Neuronal stem cell (in vitro differentiated cells): Measurements from ENCODE around the gene DNAH17.

Experiments
- DNase-seq: peaks from one replicate; pipeline ENCODE4 v3.0.0-alpha.2; 2013; ENCODE audit warnings: low spot score
- H2AFZ ChIP-seq: one replicate; pipeline ENCODE4 v1.6.1; 2013; ENCODE audit warnings: mild to moderate bottlenecking, low read length, inconsistent platforms
- H2AK5ac ChIP-seq: 2 replicates; pipeline ENCODE4 v1.6.1; 2013; ENCODE audit warnings: low read depth, mild to moderate bottlenecking, inconsistent platforms, low read length, moderate library complexity, mixed read lengths
- H2BK120ac ChIP-seq: 2 replicates; pipeline ENCODE4 v1.6.1; 2013; ENCODE audit warnings: low read depth, mild to moderate bottlenecking, inconsistent platforms, low read length, moderate library complexity, mixed read lengths
- H2BK12ac ChIP-seq: one replicate; pipeline ENCODE4 v1.6.1; 2013; ENCODE audit warnings: low read length, inconsistent platforms
- H2BK15ac ChIP-seq: 2 replicates; pipeline ENCODE4 v1.6.1; 2013; ENCODE audit warnings: mild to moderate bottlenecking, low read length, inconsistent platforms, mixed read lengths
- H2BK5ac ChIP-seq: one replicate; pipeline ENCODE4 v1.6.1; 2013; ENCODE audit warnings: inconsistent platforms, mild to moderate bottlenecking, low read length, moderate library complexity
- H3K14ac ChIP-seq: one replicate; pipeline ENCODE4 v1.6.1; 2013; ENCODE audit warnings: low read length, inconsistent platforms
- H3K18ac ChIP-seq: 2 replicates; pipeline ENCODE4 v1.6.1; 2013; ENCODE audit warnings: low read length, inconsistent platforms
- H3K23ac ChIP-seq: 2 replicates; pipeline ENCODE4 v1.6.1; 2013; ENCODE audit warnings: low read depth, mild to moderate bottlenecking, mixed read lengths, low read length, inconsistent platforms; ENCODE audit not compliant: poor library complexity
- H3K27ac ChIP-seq: replicated peaks from 3 replicates; pipeline ENCODE4 v1.5.1; 2013; ENCODE audit warnings: low read length, inconsistent platforms
- H3K27me3 ChIP-seq, 3 experiments: 2 replicates each; pipeline ENCODE4 v1.6.1; 2013; ENCODE audit warnings: low read length in 3 of 3, mild to moderate bottlenecking in 2 of 3, inconsistent platforms in 1 of 3, low read depth in 1 of 3, mixed read lengths in 1 of 3, moderate library complexity in 1 of 3; ENCODE audit not compliant: control insufficient read depth in 3 of 3, insufficient read depth in 3 of 3
- H3K36me3 ChIP-seq, 2 donors: replicated peaks in 1 of 2; 2 replicates each; pipeline ENCODE4 v1.6.1; 2013; ENCODE audit warnings: low read length in 2 of 2; ENCODE audit not compliant: control insufficient read depth in 2 of 2, insufficient read depth in 2 of 2
- H3K4ac ChIP-seq: 2 replicates; pipeline ENCODE4 v1.6.1; 2013; ENCODE audit warnings: inconsistent platforms, mild to moderate bottlenecking, low read length, moderate library complexity
- H3K4me1 ChIP-seq, 2 donors: 1 replicate in 1 of 2; 2 replicates in 1 of 2; pipeline ENCODE4 v1.6.1; 2013; ENCODE audit warnings: low read length in 2 of 2, low read depth in 1 of 2; ENCODE audit not compliant: control insufficient read depth in 2 of 2, insufficient read depth in 1 of 2
- H3K4me2 ChIP-seq: one replicate; pipeline ENCODE4 v1.6.1; 2013; ENCODE audit warnings: mild to moderate bottlenecking, low read length, inconsistent platforms; ENCODE audit not compliant: insufficient read depth, poor library complexity, severe bottlenecking
- H3K4me3 ChIP-seq, 2 donors: 2 replicates each; pipeline ENCODE4 v1.5.1; 2013; ENCODE audit warnings: low read length in 2 of 2, mild to moderate bottlenecking in 2 of 2, inconsistent platforms in 1 of 2, moderate library complexity in 1 of 2
- H3K79me1 ChIP-seq: one replicate; pipeline ENCODE4 v1.6.1; 2013; ENCODE audit warnings: low read depth, mild to moderate bottlenecking, inconsistent platforms, low read length, moderate library complexity
- H3K9ac ChIP-seq: one replicate; pipeline ENCODE4 v1.6.1; 2013; ENCODE audit warnings: mild to moderate bottlenecking, low read depth, low read length, inconsistent platforms; ENCODE audit not compliant: poor library complexity
- H3K9me3 ChIP-seq, 2 donors: replicated peaks in 1 of 2; 2 replicates each; pipeline versions ENCODE3 to v1.6.1; 2013; ENCODE audit warnings: low read length in 2 of 2, mild to moderate bottlenecking in 2 of 2, inconsistent platforms in 1 of 2, low read depth in 1 of 2, mixed read lengths in 1 of 2, moderate library complexity in 1 of 2; ENCODE audit not compliant: control insufficient read depth in 2 of 2, insufficient read depth in 1 of 2
- H4K8ac ChIP-seq: one replicate; pipeline ENCODE4 v1.6.1; 2013; ENCODE audit warnings: low read depth, mild to moderate bottlenecking, inconsistent platforms, low read length, moderate library complexity
- H4K91ac ChIP-seq: one replicate; pipeline ENCODE4 v1.6.1; 2013; ENCODE audit warnings: low read length, low read depth, mild to moderate bottlenecking, inconsistent platforms; ENCODE audit not compliant: poor library complexity
- WGBS, 2 donors: extraction: QIAGEN DNeasy Blood & Tissue Kit; methylation state at CpG; one replicate each; pipeline ENCODE4 v1.1.7; 2013; ENCODE audit warnings: missing lambda C conversion rate in 2 of 2, mixed read lengths in 1 of 2; ENCODE audit not compliant: insufficient read length in 2 of 2, insufficient replicate concordance in 1 of 2; ENCODE audit errors: extremely low coverage in 2 of 2; 5-methylcytosine and 5-hydroxymethylcytosine counted together

DNAH17 gene

GRCh38 chr17:78550464-78550863 is 26.7 kb downstream of the DNAH17 start:
- Histone ChIP-seq H3K36me3 (no peaks in the 10 kb centered on the region), H3K27ac (no peak overlapping the region), H3K23ac (no peak overlapping the region), H2BK5ac (no peak overlapping the region), H4K91ac (no peak overlapping the region), H2AFZ (no peak overlapping the region), H3K4me1 (peaks cover 0 to 2% of the 10 kb centered on the region in 2 donors), H3K27me3 (no peaks in the 10 kb centered on the region), H3K9me3 (peaks cover 0 to 2% of the 10 kb centered on the region in 2 donors), H4K8ac (no peak overlapping the region), H2BK15ac (no peak overlapping the region), H2BK12ac (no peak overlapping the region), H3K18ac (no peak overlapping the region), H3K14ac (no peak overlapping the region), H3K4me2 (no peak overlapping the region), H3K4ac (no peak overlapping the region), H2AK5ac (no peak overlapping the region), H3K4me3 (no peak overlapping the region), H2BK120ac (no peak overlapping the region), H3K9ac (no peak overlapping the region), H3K79me1 (no peaks in the 10 kb centered on the region)
- no CpG with 5 or more reads among the region's 6 CpGs for WGBS, 2 donors
- DNase-seq, result no peak

DNA sequence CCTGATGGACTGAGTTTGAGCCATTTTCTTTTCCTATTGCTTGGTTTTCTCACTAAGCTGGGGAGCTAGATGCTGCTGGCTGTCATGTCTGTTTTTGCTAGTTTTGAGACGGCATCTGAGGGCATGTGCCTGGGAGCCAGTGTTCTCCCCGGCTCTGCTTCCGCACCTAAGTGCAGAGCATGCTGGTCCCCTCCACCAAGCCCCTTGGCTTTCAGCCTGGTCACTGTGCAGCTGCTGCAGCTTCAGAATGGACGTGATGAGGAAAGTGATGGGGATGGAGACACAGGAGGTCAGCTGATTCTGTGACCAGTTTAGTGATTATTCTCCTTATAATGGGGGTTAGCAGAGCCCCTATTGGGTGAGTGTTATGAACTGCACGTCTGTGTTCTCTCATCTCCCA is 28.5 kb downstream of the DNAH17 start:
- no peak overlapping the region for H3K14ac ChIP-seq
- no peak overlapping the region for H4K91ac ChIP-seq
- no peak overlapping the region for H2AFZ ChIP-seq
- H3K4me2 ChIP-seq, result no peak overlapping the region
- WGBS, 2 donors, result no CpG with 5 or more reads among the region's 5 CpGs
- no peak overlapping the region for H3K23ac ChIP-seq
- no peak overlapping the region for H2BK5ac ChIP-seq
- H3K9ac ChIP-seq, result no peak overlapping the region
- peaks cover 0 to 2% of the 10 kb centered on the region in 2 donors for H3K9me3 ChIP-seq
- no peaks in the 10 kb centered on the region for H3K36me3 ChIP-seq
- no peak overlapping the region for H3K4ac ChIP-seq
- H4K8ac ChIP-seq, result no peak overlapping the region
- H2BK12ac ChIP-seq, result no peak overlapping the region
- H3K4me3 ChIP-seq, result no peak overlapping the region
- no peaks in the 10 kb centered on the region for H3K27me3 ChIP-seq
- no peak overlapping the region for H3K18ac ChIP-seq
- H2BK15ac ChIP-seq, result no peak overlapping the region
- peaks cover 0 to 2% of the 10 kb centered on the region in 2 donors for H3K4me1 ChIP-seq
- no peak overlapping the region for H2AK5ac ChIP-seq
- no peak for DNase-seq
- no peaks in the 10 kb centered on the region for H3K79me1 ChIP-seq
- no peak overlapping the region for H3K27ac ChIP-seq
- no peak overlapping the region for H2BK120ac ChIP-seq

DNA sequence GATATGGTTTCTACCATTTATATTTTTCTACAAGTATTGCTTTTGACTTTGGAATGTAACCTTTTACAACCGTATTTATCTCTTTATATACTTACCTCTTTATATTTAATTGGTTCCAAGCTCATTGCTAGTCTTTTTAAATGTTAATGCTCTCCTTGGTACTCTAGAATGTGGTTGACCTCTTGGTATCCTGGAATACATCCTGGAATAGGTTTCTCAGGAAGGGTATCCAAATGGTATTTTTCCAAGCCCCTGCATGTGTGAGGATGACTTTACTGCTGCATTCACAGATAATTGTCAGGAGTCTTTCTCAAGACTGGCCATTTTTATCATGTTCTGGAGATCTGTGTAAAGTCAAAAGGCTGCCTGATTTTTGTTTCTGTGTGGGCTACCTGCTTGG is 30.2 kb downstream of the DNAH17 start:
- no peak overlapping the region for H3K27ac ChIP-seq
- no CpG with 5 or more reads among the region's 1 CpG for WGBS, 2 donors
- H2BK5ac ChIP-seq, result no peak overlapping the region
- no peak overlapping the region for H4K8ac ChIP-seq
- no peak overlapping the region for H2BK12ac ChIP-seq
- no peaks in the 10 kb centered on the region for H3K79me1 ChIP-seq
- no peak overlapping the region for H4K91ac ChIP-seq
- H2BK120ac ChIP-seq, result no peak overlapping the region
- H3K4me3 ChIP-seq, result no peak overlapping the region
- no peak overlapping the region for H3K4me2 ChIP-seq
- H3K27me3 ChIP-seq, result no peaks in the 10 kb centered on the region
- H3K36me3 ChIP-seq, result peaks cover 0 to 2% of the 10 kb centered on the region in 2 donors
- no peak overlapping the region for H3K18ac ChIP-seq
- DNase-seq, result no peak
- H3K9ac ChIP-seq, result no peak overlapping the region
- H3K23ac ChIP-seq, result no peak overlapping the region
- no peak overlapping the region for H2BK15ac ChIP-seq
- H3K9me3 ChIP-seq, result peaks cover 0 to 4% of the 10 kb centered on the region in 2 donors
- no peak overlapping the region for H3K4ac ChIP-seq
- H2AFZ ChIP-seq, result no peak overlapping the region
- no peaks in the 10 kb centered on the region for H3K4me1 ChIP-seq
- no peak overlapping the region for H3K14ac ChIP-seq
- H2AK5ac ChIP-seq, result no peak overlapping the region

- Histone ChIP-seq H3K36me3 (peaks cover 0 to 2% of the 10 kb centered on the region in 2 donors), H3K4me1 (peaks cover 0 to under 1% of the 10 kb centered on the region in 2 donors), H3K9me3 (peaks cover 0 to 4% of the 10 kb centered on the region in 2 donors), H3K23ac (no peak overlapping the region), H3K18ac (no peak overlapping the region), H2AK5ac (no peak overlapping the region), H2BK120ac (no peak overlapping the region), H3K4ac (no peak overlapping the region), H2AFZ (no peak overlapping the region), H3K27me3 (no peaks in the 10 kb centered on the region), H2BK5ac (no peak overlapping the region), H4K91ac (no peak overlapping the region), H3K79me1 (no peaks in the 10 kb centered on the region), H3K27ac (no peak overlapping the region), H2BK12ac (no peak overlapping the region), H4K8ac (no peak overlapping the region), H3K9ac (no peak overlapping the region), H3K4me3 (no peak overlapping the region), H2BK15ac (no peak overlapping the region), H3K4me2 (no peak overlapping the region), H3K14ac (no peak overlapping the region)
- no peak for DNase-seq
- WGBS, 2 donors, result no CpG with 5 or more reads among the region's 4 CpGs
Measured at GRCh38 chr17:78546476-78546875, 30.7 kb downstream of the DNAH17 start.
